Activated CD8-positive, alpha-beta memory T cell treated with anti-CD3 and anti-CD28 coated beads, Interleukin-2, amount 50 U/mL, for 1 hour (primary cell): Measurements from ENCODE around the gene ITGAE.

Experiments
- DNase-seq: peaks from one replicate; pipeline ENCODE4 v3.0.0-alpha.2; 2020; ENCODE audit errors: extremely low read depth

The ITGAE gene

DNA sequence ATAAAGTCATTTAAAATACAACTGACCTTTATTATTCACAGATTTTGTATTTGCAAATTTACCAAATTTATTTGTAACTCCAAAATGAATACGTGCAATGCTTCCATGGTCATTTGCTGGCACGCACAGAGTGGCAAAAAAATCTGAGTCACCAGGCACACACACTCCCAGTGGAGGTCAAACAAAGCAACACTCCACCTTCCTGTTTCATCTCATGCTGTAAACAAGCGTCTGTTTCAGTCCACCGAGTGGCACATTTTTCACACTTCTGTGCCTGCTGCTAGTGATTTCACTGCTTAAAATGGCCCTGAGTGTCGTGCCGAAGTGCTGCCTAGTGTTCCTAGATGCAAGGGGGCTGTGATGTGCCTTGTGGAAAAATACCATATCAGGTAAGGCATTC lies 17.8 kb upstream of the ITGAE start:
- no peak for DNase-seq

DNA sequence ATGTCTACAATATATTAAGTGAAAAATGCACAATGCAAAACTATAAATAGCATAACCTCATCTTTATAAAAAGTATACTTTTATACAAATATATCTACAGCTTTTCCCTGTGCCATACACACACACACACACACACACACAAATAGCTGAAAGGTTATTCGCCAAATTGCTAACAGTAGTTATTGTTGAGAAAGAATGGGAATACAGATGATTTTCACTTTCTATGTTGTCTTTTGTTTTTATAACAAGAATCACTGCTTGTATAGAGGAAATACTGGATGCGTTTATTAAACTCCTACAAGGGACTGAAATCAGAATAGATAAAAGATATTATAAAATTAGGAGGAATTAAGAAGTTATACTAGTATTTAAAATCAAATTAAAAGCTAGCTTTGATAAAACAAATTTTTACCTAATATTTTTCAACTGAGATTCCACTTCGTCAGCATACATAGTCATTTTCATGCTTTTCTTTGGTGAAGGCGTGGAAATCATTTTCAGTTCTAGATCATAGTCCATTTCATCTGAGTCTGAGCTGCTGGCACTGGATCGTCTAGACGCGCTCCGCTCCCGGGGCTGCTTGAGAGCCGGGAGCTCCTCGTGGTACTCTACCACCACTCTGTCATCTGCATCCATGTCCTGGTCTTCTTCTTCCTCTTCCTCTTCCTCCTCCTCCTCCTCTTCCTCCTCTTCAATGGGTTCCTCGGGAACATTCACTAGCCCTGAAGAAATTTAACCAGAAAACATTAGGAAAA lies 17.0 kb upstream of the ITGAE start:
- no peak for DNase-seq

DNA sequence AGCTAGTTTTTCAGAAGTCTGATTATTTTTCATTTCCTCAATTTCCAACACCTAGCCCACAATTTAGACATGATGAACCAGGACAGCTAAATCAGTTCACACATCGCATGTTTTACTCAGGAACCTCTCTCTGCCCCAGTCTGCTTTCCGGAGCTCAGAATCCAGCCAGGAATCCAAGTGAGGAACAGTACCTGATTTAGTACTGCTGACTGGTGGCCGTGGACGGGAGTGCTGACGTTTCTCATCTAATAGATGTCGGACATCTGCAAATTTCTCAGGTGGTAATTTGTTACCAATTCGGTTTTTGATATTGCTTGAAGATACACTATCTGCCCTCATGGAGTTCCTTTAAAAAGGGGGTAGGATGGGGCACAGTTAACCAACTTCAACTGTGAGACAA lies 14.9 kb upstream of the ITGAE start:
- DNase-seq, result no peak

DNA sequence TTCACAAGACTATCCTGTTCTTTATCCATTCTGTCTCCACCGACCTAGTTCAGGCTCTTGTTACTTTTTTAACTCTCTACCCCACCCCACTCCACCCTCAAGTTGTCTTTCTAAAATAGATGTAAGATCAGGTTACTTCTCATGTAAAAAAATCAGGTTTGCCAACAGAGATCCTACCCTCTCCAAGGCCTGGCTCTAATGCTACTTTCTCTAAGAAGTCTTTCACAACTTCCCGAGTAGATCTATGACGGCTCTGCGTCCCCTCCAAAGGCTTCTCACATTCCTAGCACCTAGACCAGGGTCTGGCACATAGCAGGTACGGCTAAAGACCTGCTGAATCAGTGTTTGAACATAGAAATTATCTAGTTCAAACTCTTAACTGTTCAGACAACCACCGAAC lies 14.1 kb upstream of the ITGAE start:
- DNase-seq, result no peak

DNA sequence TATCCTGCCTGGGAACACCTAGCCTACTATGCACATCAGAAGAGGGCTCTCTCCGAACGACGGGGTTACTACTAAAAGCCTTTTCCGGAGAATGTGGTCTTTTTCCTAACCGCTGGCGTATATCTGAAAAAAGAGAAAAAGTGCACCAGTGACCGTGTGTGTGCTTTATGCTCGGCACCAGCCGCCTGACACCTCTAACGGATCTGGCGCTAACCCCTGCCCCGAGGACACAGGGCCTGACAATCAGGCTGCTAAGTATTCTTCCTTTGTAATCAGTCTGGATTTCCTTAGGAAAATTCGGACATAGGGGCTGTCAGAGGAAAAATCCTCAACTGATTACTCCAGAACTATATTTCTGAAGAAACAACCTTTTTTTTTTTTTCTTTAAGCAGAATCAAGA lies 13.4 kb upstream of the ITGAE start:
- DNase-seq, result no peak

DNA sequence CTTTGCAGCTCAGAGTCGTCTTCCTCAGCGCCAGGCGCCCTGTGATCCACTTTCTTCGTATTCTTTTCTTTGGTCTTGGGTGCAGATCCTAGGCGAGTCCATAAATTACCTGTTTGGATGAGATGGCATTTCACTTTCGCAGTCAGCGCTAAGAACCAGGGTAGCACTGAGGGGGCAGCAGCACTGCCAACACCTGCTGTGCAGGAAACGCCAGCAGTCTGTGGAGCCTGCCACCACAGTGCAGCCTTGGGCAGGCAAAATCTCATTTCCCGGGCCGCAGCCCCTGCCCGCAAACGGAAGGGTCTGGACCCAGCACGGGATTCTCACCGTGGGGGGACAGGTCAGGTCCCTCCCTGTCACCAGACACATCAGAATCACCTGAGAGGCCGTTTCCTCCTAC lies 12.2 kb upstream of the ITGAE start:
- no peak for DNase-seq

DNA sequence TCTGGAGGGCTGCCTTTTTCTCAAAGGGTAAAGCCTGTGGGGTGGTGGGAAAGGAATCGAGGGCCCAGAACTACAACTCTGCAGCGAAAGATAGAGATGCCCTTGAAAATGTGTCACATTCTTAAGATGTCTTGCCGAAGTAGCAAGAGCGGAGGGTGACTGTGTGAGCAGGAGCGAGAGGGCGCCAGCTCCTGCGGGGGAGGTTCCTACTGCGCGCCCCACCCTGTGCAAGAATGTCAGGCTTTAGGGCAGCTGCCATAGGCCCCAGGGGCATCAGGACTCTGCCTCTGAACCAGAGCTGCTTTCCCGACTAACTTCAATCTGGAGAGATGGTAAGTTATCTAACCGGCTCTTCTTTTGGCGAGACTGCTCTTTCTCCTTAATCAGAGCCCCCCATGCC lies 11.8 kb upstream of the ITGAE start:
- DNase-seq, result no peak

DNA sequence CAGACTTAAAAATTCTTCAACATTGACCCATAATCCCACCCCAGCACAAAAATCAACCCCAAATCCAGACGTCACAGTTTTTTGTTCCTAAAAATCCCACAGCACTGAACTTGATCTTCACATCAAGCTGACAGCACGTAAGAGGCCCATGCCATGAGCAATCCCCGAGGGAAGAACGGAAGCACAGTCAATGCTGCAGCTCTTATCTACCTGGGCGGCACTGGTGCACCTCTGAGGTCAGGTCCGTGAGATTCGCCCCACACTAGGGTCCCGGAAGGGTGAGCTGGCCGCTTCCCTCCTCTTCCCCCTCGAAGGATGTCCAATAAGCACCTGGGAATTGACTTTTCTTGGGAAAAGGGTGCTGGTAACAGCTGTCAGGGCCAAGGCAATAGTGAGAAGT lies 11.3 kb upstream of the ITGAE start:
- DNase-seq, result no peak

DNA sequence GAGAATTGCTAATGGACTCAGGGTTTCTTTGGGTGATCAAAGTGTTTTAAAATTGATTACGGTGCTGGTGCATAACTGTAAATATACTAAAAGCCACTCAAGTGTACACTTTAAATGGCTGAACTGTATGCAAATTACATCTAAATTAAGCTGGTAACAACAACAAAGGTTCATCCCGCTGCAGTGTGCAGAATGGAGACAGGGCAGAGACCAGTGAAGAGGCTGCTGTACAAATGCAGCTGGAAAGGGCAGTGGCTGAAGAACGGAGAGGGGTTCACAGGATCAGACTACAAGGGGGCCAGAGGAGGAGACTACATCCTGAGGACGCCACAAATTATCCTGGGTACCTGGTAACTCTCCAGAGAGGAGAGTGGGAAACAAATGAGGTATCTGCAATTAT lies 9.0 kb upstream of the ITGAE start:
- DNase-seq, result no peak

DNA sequence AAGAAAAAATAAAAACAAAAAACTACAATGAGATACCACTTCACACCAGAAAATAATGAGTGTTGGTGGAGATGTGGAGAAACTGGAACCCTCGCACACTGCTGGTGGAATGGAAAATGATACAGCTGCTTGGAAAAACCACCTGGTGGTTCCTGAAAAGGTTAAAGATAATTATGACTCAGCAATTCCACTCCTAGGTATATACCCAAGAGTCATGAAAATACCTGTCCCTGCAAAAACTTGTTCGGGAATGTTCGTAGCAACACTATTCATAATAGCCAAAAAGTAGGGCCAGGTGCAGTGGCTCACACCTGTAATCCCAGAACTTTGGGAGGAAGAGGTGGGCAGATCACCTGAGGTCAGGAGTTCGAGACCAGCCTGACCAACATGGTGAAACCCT lies 8.1 kb upstream of the ITGAE start:
- no peak for DNase-seq

DNA sequence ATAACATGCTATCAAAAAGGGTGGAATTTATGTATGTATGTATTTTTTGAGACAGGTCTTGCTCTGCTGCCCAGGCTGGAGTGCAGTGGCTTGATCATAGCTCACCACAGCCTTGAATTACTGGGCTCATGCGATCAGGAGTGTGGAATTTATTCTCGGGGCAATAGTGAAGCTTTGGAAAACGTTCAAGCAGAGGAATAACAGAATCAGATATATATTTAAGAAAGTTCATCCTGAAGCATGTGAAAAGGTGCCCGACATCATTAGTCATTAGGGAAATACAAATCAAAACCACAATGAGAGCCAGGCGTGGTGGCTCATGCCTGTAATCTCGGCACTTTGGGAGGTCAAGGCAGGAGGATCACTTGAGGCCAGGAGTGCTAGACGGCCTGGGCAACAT lies 7.7 kb upstream of the ITGAE start:
- DNase-seq, result no peak

DNA sequence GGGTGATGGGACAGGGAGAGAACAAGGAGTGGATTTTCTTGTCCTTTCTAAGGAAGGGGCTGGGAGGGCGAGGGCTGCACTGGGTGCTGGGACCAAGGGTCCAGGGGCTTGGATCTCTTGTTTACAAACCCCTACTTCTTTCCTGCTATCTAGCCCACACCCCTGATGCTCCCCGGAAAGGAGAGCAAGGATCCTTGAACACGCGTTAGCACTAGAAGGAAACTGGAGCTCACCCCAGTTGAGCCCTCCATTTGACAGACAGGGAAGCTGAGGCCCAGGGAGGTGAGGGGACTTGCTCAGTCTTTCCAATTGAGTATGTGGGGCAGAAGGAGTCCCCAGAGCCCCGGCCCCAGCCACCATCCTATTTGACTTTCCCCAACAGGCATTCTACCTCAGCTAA lies 4.6 kb upstream of the ITGAE start:
- DNase-seq, result no peak

DNA sequence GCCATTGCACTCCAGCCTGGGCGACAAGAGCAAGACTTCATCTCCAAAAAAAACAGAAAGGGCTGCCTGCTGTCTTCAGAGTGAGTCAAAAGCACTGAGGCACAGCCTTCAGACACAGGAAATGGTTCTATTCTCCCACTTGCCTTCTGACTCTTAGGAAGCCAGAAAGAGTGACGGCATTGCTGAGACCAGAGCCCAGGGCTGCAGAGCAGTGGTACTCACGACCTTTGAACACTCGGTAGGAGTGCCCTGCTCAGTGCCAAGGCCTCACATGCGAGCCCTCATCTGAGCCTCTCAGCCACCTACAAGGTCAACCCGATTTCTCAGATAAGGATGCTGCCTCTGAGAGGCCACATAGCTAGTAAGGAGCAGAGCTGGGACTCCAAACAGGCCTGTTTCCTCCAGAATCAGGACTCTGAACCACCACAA lies 3.5 kb upstream of the ITGAE start:
- DNase-seq, result no peak

DNA sequence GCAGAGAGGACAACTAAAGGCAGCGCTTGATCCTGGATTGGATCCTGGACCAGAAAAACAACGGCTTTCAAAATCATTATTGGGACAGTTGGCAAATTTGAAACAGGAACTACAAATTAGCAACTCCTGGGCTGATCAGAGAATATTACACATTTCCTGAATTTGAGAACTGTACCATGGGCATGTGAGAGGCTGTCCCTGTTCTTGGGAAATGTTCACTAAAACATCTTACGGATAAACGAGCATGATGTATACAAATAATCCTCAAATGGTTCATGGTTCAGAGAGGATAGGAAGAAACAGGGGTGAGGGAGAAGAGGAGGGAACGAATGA lies 2.3 kb upstream of the ITGAE start:
- no peak for DNase-seq

DNA sequence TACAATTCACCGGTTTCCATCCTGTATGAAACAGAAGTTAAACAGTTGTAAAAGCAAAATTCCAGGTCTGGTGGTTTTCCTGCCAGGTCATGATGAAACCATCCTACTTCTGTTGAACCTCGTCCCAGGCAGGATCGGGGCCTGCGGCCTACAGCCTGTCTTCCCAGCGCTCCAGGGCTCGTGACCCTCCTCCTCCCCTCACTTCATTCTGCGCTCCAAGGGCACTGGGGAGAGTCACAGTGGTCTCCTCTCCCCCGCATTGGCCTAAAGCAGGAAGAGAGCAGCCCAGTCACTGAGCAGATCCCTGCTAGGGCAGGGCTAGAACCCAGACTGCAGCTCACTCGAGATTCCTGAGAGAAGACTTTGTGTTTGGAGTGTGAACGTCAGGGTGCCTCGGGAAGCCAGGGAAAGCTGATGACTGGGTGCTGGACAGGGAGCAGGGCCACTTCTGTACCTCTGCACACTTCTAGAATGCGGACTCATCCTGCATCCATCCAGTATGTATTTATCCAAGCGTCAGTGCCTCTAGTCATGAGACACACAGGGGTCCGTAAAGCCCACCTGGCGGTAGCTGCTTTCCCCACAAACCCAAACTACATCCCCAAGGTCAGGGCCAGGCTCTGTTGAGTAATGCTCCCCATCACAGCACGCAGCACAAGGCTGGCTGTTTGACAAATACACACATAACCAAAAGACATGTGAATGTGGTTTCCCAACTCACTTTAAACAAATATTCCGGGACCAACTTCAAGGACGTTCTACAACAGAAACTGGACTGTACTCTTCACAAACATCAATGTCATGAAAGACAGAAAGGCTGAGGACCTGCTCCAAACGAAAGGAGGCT lies 1.7 kb upstream of the ITGAE start:
- DNase-seq, result no peak

DNA sequence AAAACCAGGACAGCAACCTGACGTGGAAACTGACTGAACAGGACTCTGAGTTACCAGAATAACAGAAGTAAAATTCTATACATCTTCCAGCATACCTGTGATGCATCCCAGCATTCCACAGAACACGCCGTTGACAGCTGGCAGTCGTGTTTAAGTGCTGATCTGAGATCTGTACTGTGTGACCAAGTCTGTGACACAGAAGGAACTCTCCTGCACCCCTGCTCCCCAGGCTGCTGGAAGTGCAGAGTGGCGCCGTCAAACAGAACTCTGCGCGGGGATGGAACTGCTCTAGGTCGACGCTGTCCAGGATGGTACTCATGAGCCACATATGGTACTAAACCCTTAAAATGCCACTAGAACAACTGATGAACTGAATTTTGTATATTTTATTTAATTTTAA lies 804 bp upstream of the ITGAE start:
- no peak for DNase-seq

DNA sequence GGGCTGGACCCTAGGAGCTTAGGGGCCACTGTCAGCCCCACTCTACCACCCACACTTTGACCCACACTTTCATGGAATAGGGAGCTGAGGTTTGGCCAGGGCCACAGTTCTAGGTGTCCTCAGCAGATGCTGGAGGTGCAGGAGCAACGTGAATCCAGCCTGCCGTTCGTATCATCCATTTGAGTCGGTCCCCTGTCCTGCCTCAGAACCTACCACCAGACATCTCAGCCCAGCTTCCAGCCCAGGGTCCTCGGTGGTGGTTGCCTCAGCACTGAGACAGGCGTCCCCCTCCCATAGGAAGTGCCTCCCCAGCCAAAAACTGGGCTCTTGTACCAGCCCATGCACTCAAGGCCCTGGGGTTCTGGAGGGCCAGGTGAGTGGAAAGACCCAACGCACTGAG lies 359 bp upstream of the ITGAE start:
- DNase-seq, result no peak

DNA sequence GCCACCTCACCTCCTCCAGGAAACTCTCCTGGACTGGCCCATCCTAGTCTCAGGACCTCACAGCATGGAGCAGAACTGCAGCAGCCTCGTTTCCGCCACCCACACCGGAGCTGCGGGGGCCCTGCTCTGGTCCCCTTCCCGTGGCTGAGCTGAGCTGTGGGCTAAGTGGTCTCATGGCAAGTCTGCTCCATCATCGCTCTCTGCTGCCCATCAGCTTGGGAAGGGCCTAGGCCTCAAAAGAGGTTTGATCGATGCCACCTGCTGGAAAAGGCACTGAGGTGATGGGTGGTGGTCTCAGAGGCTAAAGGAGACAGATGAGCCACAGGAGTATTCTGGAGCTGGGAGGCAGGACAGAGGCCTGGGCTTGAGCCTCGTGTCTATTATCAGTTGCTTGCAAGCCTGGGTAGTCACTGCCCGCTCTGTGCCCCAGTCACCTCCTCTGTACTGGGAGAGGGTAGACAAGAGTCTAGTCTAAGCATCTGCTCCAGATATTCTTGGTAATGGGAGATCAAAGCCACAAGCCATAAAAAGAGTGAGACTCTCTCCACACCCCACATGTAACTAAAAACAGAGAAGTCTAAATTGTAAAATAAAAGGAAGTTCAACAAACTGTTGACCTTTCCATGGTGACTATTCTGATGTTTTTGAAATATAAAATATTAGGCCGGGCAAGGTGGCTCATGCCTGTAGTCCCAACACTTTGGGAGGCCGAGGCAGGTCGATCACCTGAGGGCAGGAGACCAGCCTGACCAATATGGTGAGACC lies 1.6 kb downstream of the ITGAE start:
- DNase-seq, result no peak

DNA sequence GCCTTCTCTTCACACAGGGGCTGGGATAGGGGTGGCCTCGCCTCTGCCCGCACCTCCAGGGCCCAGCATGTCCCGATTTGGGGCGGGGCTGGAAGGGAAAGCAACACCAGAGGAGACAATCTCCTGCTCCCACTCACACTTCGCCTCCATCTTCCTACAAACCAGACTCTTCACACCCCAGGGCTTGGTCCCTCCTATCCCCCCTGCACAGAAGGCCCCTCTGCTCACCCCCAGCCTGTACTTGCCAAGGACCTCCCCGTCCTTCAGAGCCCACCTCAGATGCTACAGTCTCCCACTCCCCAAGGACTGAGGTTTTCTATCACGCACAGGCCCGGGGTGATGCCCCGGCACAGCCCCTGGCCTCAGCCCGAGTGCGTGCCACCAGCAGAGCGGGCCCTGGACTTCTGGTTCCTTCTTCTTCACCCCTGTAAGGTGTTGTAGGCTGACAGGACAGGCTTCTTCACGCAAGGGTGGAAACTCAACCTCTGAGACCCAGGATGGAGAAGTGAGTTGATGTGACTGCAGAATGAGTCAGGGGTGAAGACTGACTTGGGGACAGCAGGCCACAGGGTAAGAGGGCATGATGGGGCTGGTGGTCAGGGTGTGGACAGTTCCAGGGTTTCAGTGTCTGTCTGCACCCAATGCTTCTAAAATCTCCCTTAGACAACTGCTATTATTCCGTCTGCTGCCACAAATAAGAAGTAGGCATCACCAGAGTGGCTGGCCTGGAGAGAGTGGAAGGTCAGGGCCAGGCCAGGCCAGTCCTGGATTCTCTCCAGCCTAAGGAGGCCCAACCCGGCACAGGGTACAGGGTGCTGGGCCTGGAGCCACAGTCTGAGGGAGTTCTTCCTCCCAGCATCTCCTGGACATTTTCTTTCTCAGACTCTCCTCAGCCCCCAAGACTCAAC lies 2.5 kb downstream of the ITGAE start:
- DNase-seq, result no peak

DNA sequence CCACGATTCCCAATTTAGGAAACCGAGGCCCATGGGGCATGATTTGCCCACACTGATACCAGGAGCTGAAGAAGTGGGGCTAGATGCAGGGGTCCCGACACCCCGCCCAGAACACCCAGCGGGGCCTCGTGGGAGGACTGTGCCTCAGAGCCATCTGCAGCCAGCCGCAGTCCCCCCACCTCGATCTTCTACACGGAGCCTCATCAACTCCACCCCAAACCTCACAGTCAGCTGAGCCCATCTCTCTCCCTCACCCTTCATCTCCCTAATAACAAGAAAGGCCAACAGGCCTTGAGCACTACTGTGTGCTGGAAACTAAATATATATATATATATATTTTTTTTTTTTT lies 4.2 kb downstream of the ITGAE start:
- no peak for DNase-seq

DNA sequence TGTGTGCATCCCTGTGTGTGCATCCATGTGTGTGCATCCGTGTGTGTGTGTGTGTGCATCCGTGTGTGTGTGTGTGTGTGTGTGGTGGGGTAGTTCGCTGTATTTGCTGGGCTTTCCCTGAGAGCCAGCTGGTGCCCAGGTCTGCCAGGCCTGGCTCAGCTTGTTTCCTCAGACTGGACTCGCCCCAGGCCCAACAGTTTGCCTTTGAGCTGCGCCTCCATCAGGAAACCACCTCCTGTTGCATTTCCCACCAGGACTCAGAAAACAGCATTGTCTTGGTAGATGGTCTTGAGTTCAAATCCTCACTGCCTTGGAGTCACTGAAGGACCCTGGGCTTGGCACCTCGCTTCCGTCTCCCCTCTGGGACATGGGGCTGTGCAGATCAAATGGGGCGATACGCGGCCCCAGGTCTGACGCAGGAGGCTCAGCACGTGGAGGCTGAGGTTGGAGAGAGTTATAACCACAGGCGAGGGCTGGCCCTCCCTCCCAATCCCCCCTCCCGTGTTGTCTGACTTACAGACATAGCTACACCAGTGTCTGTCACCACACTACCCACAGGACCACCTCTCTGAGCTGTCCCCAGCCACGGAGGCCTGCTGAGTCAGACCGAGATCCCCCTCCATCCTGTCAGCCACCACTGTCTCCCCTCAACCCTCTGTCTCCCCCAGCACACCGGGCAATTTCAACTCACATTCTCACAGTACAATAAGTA lies 4.7 kb downstream of the ITGAE start:
- peak; percentile 88 for DNase-seq
